ENCODE measurements around the gene PDE1C. TPM values are rescaled to one million over a fixed set of nuclear protein-coding genes. Genes with fewer than 3 reads are reported as not detected.

Gene PDE1C
- total RNA-seq, 2 experiments from 2014 or later, result not detected

DNA sequence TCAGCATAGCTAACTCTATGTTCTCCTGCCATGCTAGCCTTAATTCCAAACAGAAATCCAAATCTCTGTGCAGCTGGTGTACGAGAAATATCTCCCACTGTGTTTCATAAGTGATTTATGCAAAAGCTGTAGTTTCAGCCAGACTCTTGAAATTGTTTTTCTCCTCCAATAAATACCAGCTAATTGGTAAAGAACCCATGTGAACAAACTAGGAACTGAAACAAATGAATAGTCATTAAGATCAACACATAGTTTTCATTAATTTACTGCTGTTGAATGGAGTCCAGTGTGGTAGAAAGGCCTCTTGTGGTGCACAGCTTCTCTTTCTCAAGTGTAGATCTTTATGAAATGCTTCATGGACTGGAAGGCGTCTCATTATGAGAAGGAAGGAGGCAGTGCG is 364.8 kb downstream of the PDE1C start:
- H3K9me3 Mint-ChIP-seq (ENCODE audit: insufficient read depth), result no peaks in the 10 kb centered on the region
- no peak overlapping the region for H3K4me3 Mint-ChIP-seq
- POLR2A ChIA-PET, result no interaction called here
- CTCF ChIA-PET, result no interaction called here
- no peaks in the 10 kb centered on the region for H3K4me1 Mint-ChIP-seq (ENCODE audit: low read depth)
- no peaks in the 10 kb centered on the region for H3K27me3 Mint-ChIP-seq (ENCODE audit: low read depth)
- ATAC-seq, result no peak
- no peaks in the 10 kb centered on the region for H3K36me3 Mint-ChIP-seq (ENCODE audit: low read depth)
- no peak for DNase-seq
- no peak overlapping the region for H3K27ac Mint-ChIP-seq

DNA sequence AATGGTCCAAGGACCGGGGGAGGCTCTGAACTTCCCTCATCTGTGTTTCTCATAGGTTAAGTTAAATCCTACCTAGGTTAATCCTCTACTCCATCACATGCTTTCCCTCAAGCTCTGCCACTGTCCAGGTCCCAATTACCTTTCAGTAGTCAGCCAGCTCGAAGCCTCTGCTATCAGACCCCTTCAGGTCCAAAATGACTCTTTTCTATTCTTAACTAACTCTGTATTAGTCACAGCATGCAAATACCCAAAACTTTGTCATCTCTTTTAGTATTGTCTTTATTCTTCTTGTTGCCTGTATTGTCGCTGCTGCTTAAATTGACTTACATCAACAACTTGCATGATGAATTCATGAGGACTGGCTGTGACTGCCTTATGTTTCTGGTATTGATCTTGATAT is 367.9 kb downstream of the PDE1C start:
- no peaks in the 10 kb centered on the region for H3K9me3 Mint-ChIP-seq (ENCODE audit: insufficient read depth)
- CTCF ChIA-PET, result no interaction called here

More for the DNA sequence above, 367.9 kb downstream of the PDE1C start:
- Mint-ChIP-seq H3K27ac (no peak overlapping the region), H3K36me3 (ENCODE audit: low read depth) (no peaks in the 10 kb centered on the region), H3K4me1 (ENCODE audit: low read depth) (no peaks in the 10 kb centered on the region), H3K4me3 (no peak overlapping the region), H3K27me3 (ENCODE audit: low read depth) (no peaks in the 10 kb centered on the region)
- POLR2A ChIA-PET, result no interaction called here
- no peak for ATAC-seq
- no peak for DNase-seq

Data from activated CD8-positive, alpha-beta T cell treated with anti-CD3 and anti-CD28 coated beads, Interleukin-2, amount 10 ng/mL, durations not matched to agents 7 days and 5 days (primary cell).